IMR-90 (cell line): ENCODE measurements around the gene USP5. TPM values are rescaled to one million over a fixed set of nuclear protein-coding genes. Genes with fewer than 3 reads are reported as not detected.
A peak's percentile ranks its signal among the peaks of the same experiment; 100 is the strongest.

Experiments used
- ATAC-seq: fragments of 200-7000 bp; cut with Tn5 transposase; 2 replicates; pipeline ENCODE4 v1.9.1; 2020; ENCODE audit warnings: low read depth, mild to moderate bottlenecking, moderate library complexity
- BruUV-seq: library from RNA; stranded (reverse); fragments of 400-500 nt; replicated peaks from 2 replicates; lab custom pipeline; 2021; lab: Mats Ljungman, UMichigan
- CTCF ChIA-PET: fragments of 300-600 bp; formaldehyde crosslinking; extraction: SDS; loops from one replicate; lab custom pipeline; 2021; ENCODE audit warnings: antibody characterized with exemption; lab: Yijun Ruan, JAX
- POLR2A ChIA-PET: fragments of 300-600 bp; sonication (Branson Sonifier 250); formaldehyde crosslinking; loops from one replicate; lab custom pipeline; 2022; ENCODE audit warnings: antibody characterized with exemption; ENCODE audit not compliant: unreplicated experiment; lab: Charles Lee
- DNase-seq: peaks from one replicate; pipeline ENCODE4 v3.0.0; 2013
- H2AFZ ChIP-seq: replicated peaks from 2 replicates; pipeline ENCODE3; 2013; ENCODE audit warnings: low read length, mild to moderate bottlenecking; ENCODE audit not compliant: poor library complexity
- H2AK5ac ChIP-seq: 2 replicates; pipeline ENCODE4 v1.6.1; 2013; ENCODE audit warnings: low read depth, low read length, inconsistent platforms
- H2AK9ac ChIP-seq: replicated peaks from 2 replicates; pipeline ENCODE3; 2013; ENCODE audit warnings: mild to moderate bottlenecking, low read depth, low read length, moderate library complexity; ENCODE audit not compliant: poor library complexity
- H2BK120ac ChIP-seq: 2 replicates; pipeline ENCODE4 v1.6.1; 2013; ENCODE audit warnings: low read depth, low read length, inconsistent platforms
- H2BK15ac ChIP-seq: 3 replicates; pipeline ENCODE4 v1.6.1; 2013; ENCODE audit warnings: low read depth, low read length, inconsistent platforms
- H2BK20ac ChIP-seq: 2 replicates; pipeline ENCODE4 v1.6.1; 2013; ENCODE audit warnings: low read depth, mild to moderate bottlenecking, inconsistent platforms, low read length, moderate library complexity
- H2BK5ac ChIP-seq: 2 replicates; pipeline ENCODE4 v1.6.1; 2013; ENCODE audit warnings: mild to moderate bottlenecking, low read depth, low read length, inconsistent platforms; ENCODE audit not compliant: poor library complexity, severe bottlenecking
- H3K14ac ChIP-seq: replicated peaks from 2 replicates; pipeline ENCODE4 v1.6.1; 2013; ENCODE audit warnings: low read depth, low read length, inconsistent platforms
- H3K18ac ChIP-seq: 2 replicates; pipeline ENCODE4 v1.6.1; 2013; ENCODE audit warnings: low read depth, low read length, control low read depth
- H3K23ac ChIP-seq: 2 replicates; pipeline ENCODE4 v1.6.1; 2013; ENCODE audit warnings: low read depth, low read length, inconsistent platforms
- H3K27ac ChIP-seq: 2 replicates; pipeline ENCODE4 v1.5.1; 2013; ENCODE audit warnings: mild to moderate bottlenecking, control low read depth, low read length; ENCODE audit not compliant: insufficient read depth
- H3K27me3 ChIP-seq: 2 replicates; pipeline ENCODE4 v1.6.1; 2013; ENCODE audit warnings: low read length; ENCODE audit not compliant: control insufficient read depth, insufficient read depth
- H3K36me3 ChIP-seq: 2 replicates; pipeline ENCODE4 v1.6.1; 2013; ENCODE audit warnings: low read length, mixed read lengths; ENCODE audit not compliant: control insufficient read depth, insufficient read depth
- H3K4ac ChIP-seq: 2 replicates; pipeline ENCODE4 v1.6.1; 2013; ENCODE audit warnings: low read depth, low read length, inconsistent platforms
- H3K4me1 ChIP-seq: 2 replicates; pipeline ENCODE4 v1.6.1; 2013; ENCODE audit warnings: low read length, mixed read lengths; ENCODE audit not compliant: control insufficient read depth, insufficient read depth
- H3K4me2 ChIP-seq: 2 replicates; pipeline ENCODE4 v1.6.1; 2013; ENCODE audit warnings: low read depth, mild to moderate bottlenecking, control low read depth, low read length, moderate library complexity
- H3K4me3 ChIP-seq: 2 replicates; pipeline ENCODE4 v1.5.1; 2013; ENCODE audit warnings: low read depth, mild to moderate bottlenecking, control low read depth, low read length, moderate library complexity; ENCODE audit not compliant: insufficient read depth
- H3K56ac ChIP-seq: 2 replicates; pipeline ENCODE4 v1.6.1; 2013; ENCODE audit warnings: low read length, inconsistent platforms; ENCODE audit not compliant: insufficient read depth; ENCODE audit errors: extremely low read depth
- H3K79me1 ChIP-seq, 2 experiments: 2 replicates each; pipeline ENCODE4 v1.6.1; 2013; ENCODE audit warnings: low read length in 2 of 2, inconsistent platforms in 1 of 2, low read depth in 1 of 2
- H3K9ac ChIP-seq: 2 replicates; pipeline ENCODE4 v1.6.1; 2013; ENCODE audit warnings: low read depth, low read length, control low read depth
- H3K9me1 ChIP-seq: 2 replicates; pipeline ENCODE4 v1.6.1; 2013; ENCODE audit warnings: low read length, inconsistent platforms; ENCODE audit not compliant: insufficient read depth
- H3K9me3 ChIP-seq: 2 replicates; pipeline ENCODE4 v1.6.1; 2013; ENCODE audit warnings: low read length; ENCODE audit not compliant: control insufficient read depth, insufficient read depth
- H4K20me1 ChIP-seq: 2 replicates; pipeline ENCODE4 v1.6.1; 2013; ENCODE audit warnings: low read length, inconsistent platforms; ENCODE audit not compliant: insufficient read depth
- H4K5ac ChIP-seq: 2 replicates; pipeline ENCODE4 v1.6.1; 2013; ENCODE audit warnings: mild to moderate bottlenecking, low read depth, low read length, control low read depth
- H4K8ac ChIP-seq, 2 experiments: 2 replicates each; pipeline ENCODE4 v1.6.1; 2013; ENCODE audit warnings: low read depth in 2 of 2, low read length in 2 of 2, control low read depth in 1 of 2, inconsistent platforms in 1 of 2
- H4K91ac ChIP-seq: 2 replicates; pipeline ENCODE4 v1.6.1; 2013; ENCODE audit warnings: low read depth, low read length, inconsistent platforms; ENCODE audit not compliant: insufficient read depth
- MAZ ChIP-seq: IDR thresholded peaks from 2 replicates; pipeline ENCODE4 v1.6.1; 2012; ENCODE audit warnings: low read depth, mild to moderate bottlenecking, low read length, improper control_type of control experiment, moderate library complexity, borderline replicate concordance
- WGBS, 2 experiments: methylation state at CpG; one replicate each; pipeline versions ENCODE4 v1.1.5 to v1.1.7; 2013; ENCODE audit warnings: missing lambda C conversion rate in 2 of 2; ENCODE audit not compliant: insufficient read length in 1 of 2; ENCODE audit errors: extremely low coverage in 2 of 2; 5-methylcytosine and 5-hydroxymethylcytosine counted together
- dilution Hi-C: fragments of 300-500 bp; cut with HindIII; formaldehyde crosslinking; loops from one replicate; pipeline ENCODE4 v1.14.3; 2018; ENCODE audit warnings: low sequenced_read_pairs; ENCODE audit not compliant: unreplicated experiment
- in situ Hi-C: fragments of 300-500 bp; cut with MboI; formaldehyde crosslinking; loops from 3 replicates; pipeline ENCODE4 v1.14.3; 2019; ENCODE audit warnings: low sequenced_read_pairs, inconsistent platforms, mixed read lengths
- intact Hi-C: fragments of 100-400 bp; cut with micrococcal nuclease; formaldehyde crosslinking; loops from 2 replicates; pipeline ENCODE4 v1.10.0; 2022
- polyA plus RNA-seq, 3 experiments: library from polyadenylated mRNA; depleted of rRNA; stranded (reverse); fragments of >200 nt; gene quantifications; 2 replicates each; pipeline ENCODE4 v1.2.3, GENCODE V29; 2012; ENCODE audit warnings: low replicate concordance in 1 of 3
- total RNA-seq: library from RNA; depleted of rRNA; stranded (reverse); fragments of >200 nt; gene quantifications from 2 replicates; pipeline ENCODE4 v1.2.3, GENCODE V29; 2012

USP5 gene
- total and polyA plus RNA-seq, 2 of the 4 experiments (the other 2 are of a cell fraction): 69.7 to 125 TPM

- dilution Hi-C loops: no loop called here
- Histone ChIP-seq H2BK120ac (no peak overlapping the region), H3K27me3 (peaks cover 2% of the 10 kb centered on the region; the same call in 1 of the 2 replicates), H3K56ac (no peak overlapping the region), H2AK9ac (no peak overlapping the region), H3K9ac (no peak overlapping the region), H2BK20ac (no peak overlapping the region), H3K4ac (no peak overlapping the region), H3K79me1 (peaks cover 0 to 3% of the 10 kb centered on the region in 2 experiments; a peak in 1 of 4 replicates), H3K4me2 (no peak overlapping the region), H2AK5ac (no peak overlapping the region), H2AFZ (no peak overlapping the region), H3K4me3 (no peak overlapping the region), H3K23ac (no peak overlapping the region), H2BK5ac (no peak overlapping the region), H4K8ac (no peak overlapping the region), H3K18ac (no peak overlapping the region), H4K20me1 (no peaks in the 10 kb centered on the region), H4K5ac (no peak overlapping the region), H2BK15ac (no peak overlapping the region), H3K9me1 (peaks cover 4% of the 10 kb centered on the region; the same call in 1 of the 2 replicates), H3K14ac (no peak overlapping the region), H3K4me1 (peaks cover 10% of the 10 kb centered on the region; the same call in 1 of the 2 replicates), H3K9me3 (no peaks in the 10 kb centered on the region), H3K36me3 (peaks cover 3% of the 10 kb centered on the region), H3K27ac (no peak overlapping the region), H4K91ac (no peak overlapping the region)
- BruUV-seq: TSS peak; percentile 84
- DNase-seq (no peak), ATAC-seq (no peak)
- TF ChIP-seq MAZ: no peak
- ChIA-PET CTCF (no interaction called here), POLR2A (interaction anchor here (0.6 kb wide), 1 partner anchor 67 kb away, joined by 3 read pairs; no protein-coding TSS in a partner anchor)
- intact Hi-C loops: no loop called here
- in situ Hi-C loops: loop anchor here (10.0 kb wide), 1 partner anchor 205 kb away; no protein-coding TSS in a partner anchor
- WGBS, 2 experiments: 93% methylated on average over 3 of the region's 13 CpGs; no CpG with 5 or more reads in 1 of the 2 experiments
Observed at GRCh38 chr12:6819106-6820030, 32.6 kb upstream of the USP5 start.
